ENCODE measurements around the gene MINDY3.

DNA sequence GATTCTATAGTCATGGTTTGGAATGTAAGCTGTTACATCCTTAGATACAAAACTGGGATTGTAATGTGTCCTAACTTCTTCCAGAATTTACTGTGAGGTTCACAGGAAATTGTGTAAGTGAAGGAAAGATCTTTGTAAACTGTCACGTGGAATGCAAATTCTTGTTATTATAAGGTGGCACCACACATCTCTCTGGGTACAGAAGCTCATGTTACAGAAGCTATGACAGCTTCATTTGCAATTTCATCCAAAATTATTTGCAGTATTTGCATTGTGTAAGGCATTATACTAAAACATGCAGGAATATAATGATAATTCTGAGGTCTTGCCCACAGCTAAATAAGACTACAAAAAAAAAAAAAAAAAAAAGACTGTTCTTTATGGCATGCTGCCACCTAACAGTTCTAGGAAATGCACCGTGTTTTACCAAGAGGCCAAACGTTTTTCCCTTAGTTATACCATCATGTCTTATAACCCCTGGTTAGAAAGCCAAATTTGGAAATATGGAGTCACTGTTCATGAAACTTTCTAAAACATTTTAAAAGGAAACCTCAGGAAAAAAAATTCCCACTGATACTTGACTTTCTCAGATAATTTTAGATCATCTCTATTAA is 17.6 kb downstream of the MINDY3 start:
- TF ChIP-seq CTCF (conservative IDR thresholded peaks at IDR 0.05) (no peak), EZH2 (IDR thresholded peaks at IDR 0.05; ENCODE audit: low read depth) (no peak)
